Neural cell (in vitro differentiated cells): ENCODE measurements around the gene SHISAL1. TPM values are rescaled to one million over a fixed set of nuclear protein-coding genes. Genes with fewer than 3 reads are reported as not detected.

Source experiments
- H2AFZ ChIP-seq: fragments of 200-600, 300-800 bp; sonication (generic), shearing (Covaris generic); 2 replicates; pipeline ENCODE4 v1.6.0; 2014; ENCODE audit warnings: low read depth, mild to moderate bottlenecking, antibody characterized with exemption, low read length, moderate library complexity
- H3F3A ChIP-seq: fragments of 200-600 bp; shearing (Covaris generic); 2 replicates; pipeline ENCODE4 v1.6.1; 2016; ENCODE audit warnings: mild to moderate bottlenecking, moderate library complexity, mixed read lengths, antibody characterized with exemption, low read length; ENCODE audit not compliant: insufficient read depth, poor library complexity, severe bottlenecking
- H3K27ac ChIP-seq: fragments of 200-600, 300-800 bp; sonication (generic), shearing (Covaris generic); 2 replicates; pipeline ENCODE4 v1.5.1; 2014; ENCODE audit warnings: mild to moderate bottlenecking, low read length, moderate library complexity
- H3K27me3 ChIP-seq: fragments of 300-800, 200-600 bp; sonication (generic), shearing (Covaris generic); 2 replicates; pipeline ENCODE4 v1.6.0; 2014; ENCODE audit warnings: mild to moderate bottlenecking, low read depth, low read length, moderate library complexity; ENCODE audit not compliant: insufficient read depth
- H3K36me3 ChIP-seq: fragments of 300-800, 200-600 bp; sonication (generic), shearing (Covaris generic); 2 replicates; pipeline ENCODE4 v1.5.1; 2014; ENCODE audit warnings: mild to moderate bottlenecking, antibody characterized with exemption, low read length, moderate library complexity; ENCODE audit not compliant: insufficient read depth
- H3K4me2 ChIP-seq: fragments of 300-800, 200-600 bp; sonication (generic), shearing (Covaris generic); 2 replicates; pipeline ENCODE4 v1.6.0; 2014; ENCODE audit warnings: mild to moderate bottlenecking, low read length
- H3K4me3 ChIP-seq: fragments of 300-800, 200-600 bp; sonication (generic), shearing (Covaris generic); 2 replicates; pipeline ENCODE4 v1.5.1; 2014; ENCODE audit warnings: mild to moderate bottlenecking, low read length, moderate library complexity
- H3K79me2 ChIP-seq: fragments of 200-600 bp; shearing (Covaris generic); replicated peaks from 2 replicates; pipeline ENCODE4 v1.6.0; 2014; ENCODE audit warnings: mild to moderate bottlenecking, low read length, moderate library complexity; ENCODE audit not compliant: insufficient read depth
- H3K9ac ChIP-seq: fragments of 300-800, 200-600 bp; sonication (generic), shearing (Covaris generic); 2 replicates; pipeline ENCODE4 v1.6.1; 2016; ENCODE audit warnings: mild to moderate bottlenecking, low read length, mixed read lengths
- H3K9me2 ChIP-seq: fragments of 200-600 bp; shearing (Covaris generic); 2 replicates; pipeline ENCODE4 v1.6.1; 2016; ENCODE audit warnings: mild to moderate bottlenecking, low read length, mixed read lengths; ENCODE audit not compliant: insufficient read depth
- H3K9me3 ChIP-seq: fragments of 200-600, 300-800 bp; sonication (generic), shearing (Covaris generic); 2 replicates; pipeline ENCODE4 v1.6.1; 2016; ENCODE audit warnings: mild to moderate bottlenecking, mixed run types, low read length, moderate library complexity, mixed read lengths
- H4K20me1 ChIP-seq: fragments of 200-600 bp; shearing (Covaris generic); 2 replicates; pipeline ENCODE4 v1.6.1; 2016; ENCODE audit warnings: mild to moderate bottlenecking, mixed run types; ENCODE audit not compliant: insufficient read depth
- CTCF ChIP-seq: fragments of 450-650 bp; IDR thresholded peaks from 2 replicates; pipeline ENCODE4 v1.5.1; 2014; ENCODE audit warnings: antibody characterized with exemption, mild to moderate bottlenecking, moderate library complexity; ENCODE audit not compliant: poor library complexity, severe bottlenecking
- EP300 ChIP-seq: fragments of 450-650 bp; conservative IDR thresholded peaks from 2 replicates; pipeline ENCODE4 v1.6.1; 2014; ENCODE audit warnings: antibody characterized with exemption, mild to moderate bottlenecking, moderate library complexity; ENCODE audit not compliant: poor library complexity, severe bottlenecking
- EZH2 ChIP-seq: fragments of 200-600, 300-800 bp; shearing (Covaris generic), sonication (generic); IDR thresholded peaks from 2 replicates; pipeline ENCODE4 v1.6.1; 2014; ENCODE audit warnings: antibody characterized with exemption, low read length, borderline replicate concordance, mild to moderate bottlenecking; ENCODE audit not compliant: insufficient read depth, poor library complexity, severe bottlenecking
- MXI1 ChIP-seq: fragments of 450-650 bp; conservative IDR thresholded peaks from 2 replicates; pipeline ENCODE4 v1.6.1; 2014; ENCODE audit warnings: antibody characterized with exemption, mild to moderate bottlenecking; ENCODE audit not compliant: poor library complexity, severe bottlenecking
- POLR2AphosphoS5 ChIP-seq: IDR thresholded peaks from 2 replicates; pipeline ENCODE4 v1.6.1; 2012
- RAD21 ChIP-seq: fragments of 450-650 bp; conservative IDR thresholded peaks from 2 replicates; pipeline ENCODE4 v1.6.1; 2014; ENCODE audit warnings: antibody characterized with exemption, mild to moderate bottlenecking, moderate library complexity
- SMC3 ChIP-seq: fragments of 450-650 bp; conservative IDR thresholded peaks from 2 replicates; pipeline ENCODE4 v1.6.1; 2014; ENCODE audit warnings: antibody characterized with exemption, mild to moderate bottlenecking, moderate library complexity; ENCODE audit not compliant: poor library complexity
- TAF1 ChIP-seq: IDR thresholded peaks from 2 replicates; pipeline ENCODE4 v1.6.1; 2012; ENCODE audit warnings: low read depth
- polyA plus RNA-seq: library from polyadenylated mRNA; depleted of rRNA; stranded (reverse); fragments of >200 nt; gene quantifications from 2 replicates; pipeline ENCODE4 v1.2.3, GENCODE V29; 2014
- TF ChIP-seq, protein P1 (sequence below): IDR thresholded peaks from 2 replicates; pipeline ENCODE4 v1.6.1; 2012; ENCODE audit warnings: borderline replicate concordance

SHISAL1 gene
- polyA plus RNA-seq, 1 donor from 2014 or later = 15.4 TPM

DNA sequence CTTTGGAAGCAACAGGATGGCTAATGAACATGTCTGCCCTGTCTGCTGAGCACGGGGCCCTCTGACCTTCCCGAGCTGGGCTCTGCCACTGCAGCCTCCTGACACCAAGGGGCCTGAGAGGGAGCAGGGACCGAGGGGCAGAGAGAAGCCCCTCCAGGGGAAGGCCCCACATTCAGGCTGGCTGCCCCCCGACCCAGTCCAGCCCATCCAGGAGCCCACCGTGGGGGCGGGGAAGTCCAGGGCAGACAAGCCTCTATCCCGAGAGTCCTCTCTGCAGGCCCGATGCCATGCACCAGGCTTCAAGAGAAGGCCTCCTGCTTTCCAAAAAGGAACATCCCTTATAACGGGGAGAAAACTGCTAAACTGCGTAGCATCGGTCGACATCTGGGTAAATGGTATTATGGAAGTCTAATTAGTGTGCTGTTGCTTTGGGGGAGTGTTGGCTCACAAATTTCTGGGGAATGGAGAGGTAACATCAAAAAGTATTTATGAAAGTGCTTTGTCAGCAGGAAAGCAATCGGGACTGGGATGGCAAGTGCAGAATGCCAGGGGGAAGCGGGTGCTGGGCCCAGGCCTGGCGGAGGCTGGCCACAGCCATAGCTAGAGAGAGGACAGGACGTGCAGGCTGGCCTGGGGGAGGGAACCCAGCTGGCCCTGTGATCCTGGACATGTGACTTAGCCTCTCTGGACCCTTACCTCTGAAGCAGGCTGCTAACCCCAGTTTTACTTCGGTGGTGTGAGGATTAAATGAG, 5.3 kb upstream of the SHISAL1 start:
- Histone ChIP-seq H4K20me1 (no peaks in the 10 kb centered on the region), H3K9me3 (no peaks in the 10 kb centered on the region), H3K4me3 (no peak overlapping the region), H3K79me2 (no peaks in the 10 kb centered on the region), H3K27ac (no peak overlapping the region), H3K9me2 (no peaks in the 10 kb centered on the region), H3F3A (no peaks in the 10 kb centered on the region), H2AFZ (no peak overlapping the region), H3K9ac (no peak overlapping the region), H3K4me2 (no peak overlapping the region), H3K27me3 (no peaks in the 10 kb centered on the region), H3K36me3 (no peaks in the 10 kb centered on the region)
- TF ChIP-seq EP300 (no peak), SMC3 (no peak)

GRCh38 chr22:44317123-44317444, 4.3 kb upstream of the SHISAL1 start:
- Histone ChIP-seq H3K79me2 (no peaks in the 10 kb centered on the region), H4K20me1 (no peaks in the 10 kb centered on the region), H3K9me2 (no peaks in the 10 kb centered on the region), H2AFZ (no peak overlapping the region), H3K4me3 (no peak overlapping the region), H3K27ac (no peak overlapping the region), H3K27me3 (no peaks in the 10 kb centered on the region), H3K36me3 (no peaks in the 10 kb centered on the region), H3F3A (no peaks in the 10 kb centered on the region), H3K4me2 (no peak overlapping the region), H3K9ac (no peak overlapping the region), H3K9me3 (no peaks in the 10 kb centered on the region)
- TF ChIP-seq MXI1 (no peak), POLR2AphosphoS5 (no peak), TAF1 (no peak), EZH2 (no peak), CTCF (no peak), SMC3 (no peak), RAD21 (no peak), EP300 (no peak)
- TF ChIP-seq, protein P1, sequence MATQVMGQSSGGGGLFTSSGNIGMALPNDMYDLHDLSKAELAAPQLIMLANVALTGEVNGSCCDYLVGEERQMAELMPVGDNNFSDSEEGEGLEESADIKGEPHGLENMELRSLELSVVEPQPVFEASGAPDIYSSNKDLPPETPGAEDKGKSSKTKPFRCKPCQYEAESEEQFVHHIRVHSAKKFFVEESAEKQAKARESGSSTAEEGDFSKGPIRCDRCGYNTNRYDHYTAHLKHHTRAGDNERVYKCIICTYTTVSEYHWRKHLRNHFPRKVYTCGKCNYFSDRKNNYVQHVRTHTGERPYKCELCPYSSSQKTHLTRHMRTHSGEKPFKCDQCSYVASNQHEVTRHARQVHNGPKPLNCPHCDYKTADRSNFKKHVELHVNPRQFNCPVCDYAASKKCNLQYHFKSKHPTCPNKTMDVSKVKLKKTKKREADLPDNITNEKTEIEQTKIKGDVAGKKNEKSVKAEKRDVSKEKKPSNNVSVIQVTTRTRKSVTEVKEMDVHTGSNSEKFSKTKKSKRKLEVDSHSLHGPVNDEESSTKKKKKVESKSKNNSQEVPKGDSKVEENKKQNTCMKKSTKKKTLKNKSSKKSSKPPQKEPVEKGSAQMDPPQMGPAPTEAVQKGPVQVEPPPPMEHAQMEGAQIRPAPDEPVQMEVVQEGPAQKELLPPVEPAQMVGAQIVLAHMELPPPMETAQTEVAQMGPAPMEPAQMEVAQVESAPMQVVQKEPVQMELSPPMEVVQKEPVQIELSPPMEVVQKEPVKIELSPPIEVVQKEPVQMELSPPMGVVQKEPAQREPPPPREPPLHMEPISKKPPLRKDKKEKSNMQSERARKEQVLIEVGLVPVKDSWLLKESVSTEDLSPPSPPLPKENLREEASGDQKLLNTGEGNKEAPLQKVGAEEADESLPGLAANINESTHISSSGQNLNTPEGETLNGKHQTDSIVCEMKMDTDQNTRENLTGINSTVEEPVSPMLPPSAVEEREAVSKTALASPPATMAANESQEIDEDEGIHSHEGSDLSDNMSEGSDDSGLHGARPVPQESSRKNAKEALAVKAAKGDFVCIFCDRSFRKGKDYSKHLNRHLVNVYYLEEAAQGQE = no peak
